ENCODE results near the gene CLEC9A. TPM values are rescaled to one million over a fixed set of nuclear protein-coding genes. Genes with fewer than 3 reads are reported as not detected.
A peak's percentile ranks its signal among the peaks of the same experiment; 100 is the strongest.

CLEC9A gene
- total RNA-seq, 1 donor from 2014 or later, result not detected

GRCh38 chr12:10015450-10015849, 15.0 kb upstream of the CLEC9A start:
- Mint-ChIP-seq H3K4me1 (ENCODE audit: low read depth, unreplicated experiment) (peaks cover 6% of the 10 kb centered on the region), H3K9me3 (ENCODE audit: unreplicated experiment) (no peaks in the 10 kb centered on the region), H3K27me3 (ENCODE audit: low read depth, unreplicated experiment) (no peaks in the 10 kb centered on the region), H3K36me3 (ENCODE audit: low read depth, unreplicated experiment) (no peaks in the 10 kb centered on the region), H3K4me3 (ENCODE audit: unreplicated experiment) (no peak overlapping the region), H3K27ac (ENCODE audit: unreplicated experiment) (no peak overlapping the region)
- no peaks in the 10 kb centered on the region for H4K20me1 ChIP-seq (ENCODE audit: insufficient read depth, low read length)
- H3K27me3 ChIP-seq (ENCODE audit: insufficient read depth, low read length), result no peaks in the 10 kb centered on the region
- no peaks in the 10 kb centered on the region for H3K36me3 ChIP-seq (ENCODE audit: insufficient read depth, low read length)
- H2AFZ ChIP-seq (ENCODE audit: low read depth, low read length), result no peak overlapping the region
- TF ChIP-seq CTCF (IDR thresholded peaks at IDR 0.05; ENCODE audit: insufficient read depth, low read depth, low read length), result no peak
- TF ChIP-seq EZH2 (IDR thresholded peaks at IDR 0.05; ENCODE audit: insufficient read depth, low read length), result no peak
- no peak overlapping the region for H3K27ac ChIP-seq (ENCODE audit: low read depth, low read length)
- DNase-seq (ENCODE audit: low read depth) (no peak), FAIRE-seq (no peak)
- H3K9ac ChIP-seq (ENCODE audit: low read length), result no peak overlapping the region
- no peaks in the 10 kb centered on the region for H3K9me3 ChIP-seq (ENCODE audit: insufficient read depth, low read depth, low read length)
- H3K4me2 ChIP-seq (ENCODE audit: low read length), result no peak overlapping the region
- no peak overlapping the region for H3K4me3 ChIP-seq (ENCODE audit: insufficient read depth, low read depth, low read length)
- no peaks in the 10 kb centered on the region for H3K4me1 ChIP-seq (ENCODE audit: insufficient read depth, low read length)
- H3K79me2 ChIP-seq (ENCODE audit: insufficient read depth, low read length), result no peaks in the 10 kb centered on the region

- no peak overlapping the region for H2AFZ ChIP-seq (ENCODE audit: low read depth, low read length)
- H4K20me1 ChIP-seq (ENCODE audit: insufficient read depth, low read length), result no peaks in the 10 kb centered on the region
- H3K4me3 ChIP-seq (ENCODE audit: insufficient read depth, low read depth, low read length), result no peak overlapping the region
- Mint-ChIP-seq H3K4me3 (ENCODE audit: unreplicated experiment) (no peak overlapping the region), H3K36me3 (ENCODE audit: low read depth, unreplicated experiment) (no peaks in the 10 kb centered on the region), H3K9me3 (ENCODE audit: unreplicated experiment) (no peaks in the 10 kb centered on the region), H3K27ac (ENCODE audit: unreplicated experiment) (peak overlapping the region; percentile 76), H3K4me1 (ENCODE audit: low read depth, unreplicated experiment) (peaks cover 6% of the 10 kb centered on the region), H3K27me3 (ENCODE audit: low read depth, unreplicated experiment) (no peaks in the 10 kb centered on the region)
- no peak overlapping the region for H3K4me2 ChIP-seq (ENCODE audit: low read length)
- H3K27ac ChIP-seq (ENCODE audit: low read depth, low read length), result no peak overlapping the region
- H3K36me3 ChIP-seq (ENCODE audit: insufficient read depth, low read length), result no peaks in the 10 kb centered on the region
- FAIRE-seq, result peak; percentile 67
- H3K27me3 ChIP-seq (ENCODE audit: insufficient read depth, low read length), result no peaks in the 10 kb centered on the region
- H3K9me3 ChIP-seq (ENCODE audit: insufficient read depth, low read depth, low read length), result no peaks in the 10 kb centered on the region
- no peaks in the 10 kb centered on the region for H3K79me2 ChIP-seq (ENCODE audit: insufficient read depth, low read length)
- peak; percentile 16 for DNase-seq (ENCODE audit: low read depth)
- no peaks in the 10 kb centered on the region for H3K4me1 ChIP-seq (ENCODE audit: insufficient read depth, low read length)
- no peak for TF ChIP-seq EZH2 (IDR thresholded peaks at IDR 0.05; ENCODE audit: insufficient read depth, low read length)
- no peak for TF ChIP-seq CTCF (IDR thresholded peaks at IDR 0.05; ENCODE audit: insufficient read depth, low read depth, low read length)
- H3K9ac ChIP-seq (ENCODE audit: low read length), result no peak overlapping the region
These were observed 13.6 kb upstream of the CLEC9A start for GRCh38 chr12:10016881-10017280.

- Histone ChIP-seq H3K79me2 (ENCODE audit: insufficient read depth, low read length) (no peaks in the 10 kb centered on the region), H3K9me3 (ENCODE audit: insufficient read depth, low read depth, low read length) (no peaks in the 10 kb centered on the region), H3K27me3 (ENCODE audit: insufficient read depth, low read length) (no peaks in the 10 kb centered on the region), H4K20me1 (ENCODE audit: insufficient read depth, low read length) (no peaks in the 10 kb centered on the region), H3K9ac (ENCODE audit: low read length) (no peak overlapping the region), H3K4me2 (ENCODE audit: low read length) (no peak overlapping the region), H2AFZ (ENCODE audit: low read depth, low read length) (no peak overlapping the region), H3K4me1 (ENCODE audit: insufficient read depth, low read length) (no peaks in the 10 kb centered on the region), H3K27ac (ENCODE audit: low read depth, low read length) (no peak overlapping the region), H3K4me3 (ENCODE audit: insufficient read depth, low read depth, low read length) (no peak overlapping the region), H3K36me3 (ENCODE audit: insufficient read depth, low read length) (no peaks in the 10 kb centered on the region)
- no peak for TF ChIP-seq EZH2 (IDR thresholded peaks at IDR 0.05; ENCODE audit: insufficient read depth, low read length)
- TF ChIP-seq CTCF (IDR thresholded peaks at IDR 0.05; ENCODE audit: insufficient read depth, low read depth, low read length), result no peak
- Mint-ChIP-seq H3K36me3 (ENCODE audit: low read depth, unreplicated experiment) (no peaks in the 10 kb centered on the region), H3K9me3 (ENCODE audit: unreplicated experiment) (no peaks in the 10 kb centered on the region), H3K4me1 (ENCODE audit: low read depth, unreplicated experiment) (peaks cover 6% of the 10 kb centered on the region), H3K4me3 (ENCODE audit: unreplicated experiment) (no peak overlapping the region), H3K27ac (ENCODE audit: unreplicated experiment) (no peak overlapping the region), H3K27me3 (ENCODE audit: low read depth, unreplicated experiment) (no peaks in the 10 kb centered on the region)
- FAIRE-seq, result no peak
- peak; percentile 3 for DNase-seq (ENCODE audit: low read depth)
These were observed 12.1 kb upstream of the CLEC9A start for GRCh38 chr12:10018386-10018785.

Measured in astrocyte (in vitro differentiated cells and primary cell).